Uterus (tissue), 2 donors: ENCODE results near the gene ZBTB7C.

Experiments used
- CTCF ChIP-seq, 4 experiments: fragments of 200-600 bp in 2 of 4; fragments of 450-650 bp in 2 of 4; sonication (generic) in 2 of 4; IDR thresholded peaks; one replicate each; pipeline ENCODE4 v1.5.1; 2016 to 2019; ENCODE audit warnings: antibody characterized with exemption in 4 of 4, mild to moderate bottlenecking in 2 of 4, moderate library complexity in 1 of 4
- POLR2A ChIP-seq, 2 donors: fragments of 450-650 bp; IDR thresholded peaks; one replicate each; pipeline ENCODE4 v1.6.1; 2016; ENCODE audit warnings: antibody characterized with exemption in 2 of 2, mild to moderate bottlenecking in 1 of 2, moderate library complexity in 1 of 2

GRCh38 chr18:48194591-48195181, 214.5 kb downstream of the ZBTB7C start:
- no peak for TF ChIP-seq CTCF (IDR thresholded peaks at IDR 0.05)
- TF ChIP-seq POLR2A (IDR thresholded peaks at IDR 0.05): no peak
